Esophagus muscularis mucosa (tissue), 4 donors: ENCODE data around the gene PKP1.

Experiments used
- EP300 ChIP-seq: sonication (generic); formaldehyde crosslinking; IDR thresholded peaks from one replicate; pipeline ENCODE4 v1.6.1; 2017; ENCODE audit warnings: antibody characterized with exemption
- POLR2A ChIP-seq: fragments of 450-650 bp; IDR thresholded peaks from one replicate; pipeline ENCODE4 v1.6.1; 2017; ENCODE audit warnings: antibody characterized with exemption, moderate library complexity, mild to moderate bottlenecking, low read depth
- POLR2AphosphoS5 ChIP-seq, 2 donors: sonication (generic); formaldehyde crosslinking; IDR thresholded peaks; one replicate each; pipeline ENCODE4 v1.6.1; 2017; ENCODE audit warnings: antibody characterized with exemption in 2 of 2
- TF ChIP-seq, protein P1 (sequence below), 3 experiments: fragments of 200-600 bp in 2 of 3; fragments of 450-650 bp in 1 of 3; sonication (generic) in 2 of 3; IDR thresholded peaks; one replicate each; pipeline ENCODE4 v1.5.1; 2017 to 2019; ENCODE audit warnings: antibody characterized with exemption in 3 of 3, mild to moderate bottlenecking in 2 of 3, moderate library complexity in 1 of 3

DNA sequence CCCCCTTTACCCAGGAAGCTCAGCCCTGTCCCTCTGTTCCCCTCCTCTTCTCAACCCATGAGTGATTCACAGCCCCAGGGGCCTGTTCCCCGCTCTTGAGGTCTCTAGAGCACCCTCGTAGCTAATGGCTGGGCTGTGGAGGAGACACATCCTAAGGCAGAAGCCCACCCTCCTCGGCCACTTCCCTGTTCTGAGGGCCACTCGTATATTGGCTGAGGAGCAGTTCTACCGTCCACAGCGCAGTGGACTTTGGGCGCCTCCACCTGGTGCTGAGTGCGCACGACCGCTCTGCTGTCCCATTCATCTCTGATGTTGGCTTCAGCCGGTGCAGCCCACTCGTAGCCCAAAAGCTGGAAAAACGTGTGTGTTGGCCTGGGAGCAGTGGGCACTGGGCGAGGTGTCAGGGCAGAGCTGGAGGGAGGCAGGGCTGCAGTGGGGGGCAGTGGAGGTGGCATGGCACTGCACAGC lies 24.5 kb upstream of the PKP1 start:
- TF ChIP-seq, protein P1, sequence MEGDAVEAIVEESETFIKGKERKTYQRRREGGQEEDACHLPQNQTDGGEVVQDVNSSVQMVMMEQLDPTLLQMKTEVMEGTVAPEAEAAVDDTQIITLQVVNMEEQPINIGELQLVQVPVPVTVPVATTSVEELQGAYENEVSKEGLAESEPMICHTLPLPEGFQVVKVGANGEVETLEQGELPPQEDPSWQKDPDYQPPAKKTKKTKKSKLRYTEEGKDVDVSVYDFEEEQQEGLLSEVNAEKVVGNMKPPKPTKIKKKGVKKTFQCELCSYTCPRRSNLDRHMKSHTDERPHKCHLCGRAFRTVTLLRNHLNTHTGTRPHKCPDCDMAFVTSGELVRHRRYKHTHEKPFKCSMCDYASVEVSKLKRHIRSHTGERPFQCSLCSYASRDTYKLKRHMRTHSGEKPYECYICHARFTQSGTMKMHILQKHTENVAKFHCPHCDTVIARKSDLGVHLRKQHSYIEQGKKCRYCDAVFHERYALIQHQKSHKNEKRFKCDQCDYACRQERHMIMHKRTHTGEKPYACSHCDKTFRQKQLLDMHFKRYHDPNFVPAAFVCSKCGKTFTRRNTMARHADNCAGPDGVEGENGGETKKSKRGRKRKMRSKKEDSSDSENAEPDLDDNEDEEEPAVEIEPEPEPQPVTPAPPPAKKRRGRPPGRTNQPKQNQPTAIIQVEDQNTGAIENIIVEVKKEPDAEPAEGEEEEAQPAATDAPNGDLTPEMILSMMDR (IDR thresholded peaks at IDR 0.05), result no peak
- TF ChIP-seq POLR2AphosphoS5 (IDR thresholded peaks at IDR 0.05), result no peak
- TF ChIP-seq POLR2A, result no peak
- no peak for TF ChIP-seq EP300
